Left cardiac atrium (tissue), 4 donors: ENCODE results near the gene ELP4. TPM values are rescaled to one million over a fixed set of nuclear protein-coding genes. Genes with fewer than 3 reads are reported as not detected.
A peak's percentile ranks its signal among the peaks of the same experiment; 100 is the strongest.

ENCODE experiments used
- ATAC-seq, 2 donors: fragments of 200-7000 bp; cut with Tn5 transposase; one replicate each; pipeline ENCODE4 v1.9.1; 2020; ENCODE audit warnings: mild to moderate bottlenecking in 2 of 2, moderate library complexity in 2 of 2
- DNase-seq: peaks from one replicate; pipeline ENCODE4 v3.0.0-alpha.2; 2020
- intact Hi-C, 2 donors: fragments of 100-400 bp; cut with DNase I; formaldehyde crosslinking; loops; one replicate each; pipeline versions ENCODE4 v1.14.1 to v1.15.1; 2022 to 2023
- total RNA-seq, 2 donors: library from RNA; stranded (reverse); fragmentation: NEBNext Ultra II Directional; extraction: Animal tissue kit (Norgen Biotek cat#: 25700); gene quantifications; one replicate each; pipeline ENCODE4 v1.2.1, GENCODE V29; 2021
- donor health status: DM: no; HTN: yes; CAD: no.
- donor health status: DM: no; HTN: yes; CAD: no; lungs with severe emphysema.
- donor health status: DM: yes; HTN: yes; CAD: no.
- donor health status: Dilated cardiomyopathy.

ELP4 gene
- total RNA-seq, 2 donors from 2014 or later, result 12.6 to 15.3 TPM

DNA sequence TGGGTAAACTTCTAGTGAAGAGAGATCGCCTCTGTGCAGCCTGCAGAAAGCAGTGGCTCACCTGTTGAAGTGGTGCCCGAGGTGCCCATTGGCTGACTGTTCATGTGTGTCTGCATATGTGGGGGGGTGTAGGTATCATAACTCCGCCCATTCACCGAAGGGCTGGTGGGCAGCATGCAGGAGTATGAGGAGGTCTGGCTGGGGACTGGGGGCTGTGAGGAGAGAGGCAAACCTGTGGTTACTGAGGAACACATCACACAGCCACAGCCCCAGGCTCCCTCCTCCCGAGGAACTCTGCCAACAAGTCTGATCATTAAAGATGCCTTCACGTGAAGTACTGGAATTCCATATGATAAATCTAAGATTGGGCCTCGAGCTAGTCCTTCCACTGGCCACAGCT, 281.1 kb downstream of the ELP4 start:
- no peak for ATAC-seq
- no peak for DNase-seq
- intact Hi-C loops, result no loop called here

DNA sequence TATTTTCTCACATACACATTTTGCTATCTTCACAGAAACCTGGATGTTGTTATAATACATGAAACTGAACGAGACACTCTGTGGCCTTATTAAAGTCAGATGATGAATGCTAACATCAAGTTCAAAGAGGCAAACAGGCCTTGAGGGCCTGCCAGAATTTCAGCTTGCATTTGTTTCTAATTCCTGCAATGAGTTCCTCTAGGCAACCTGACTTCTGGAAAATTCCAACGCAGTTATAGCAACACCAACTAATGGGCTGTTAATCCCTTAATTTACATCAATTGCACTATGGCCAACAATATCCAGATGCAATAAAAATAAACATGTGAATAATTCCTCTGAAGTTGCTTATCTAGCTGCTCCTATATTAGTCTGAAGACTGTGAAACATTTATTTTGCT, 282.5 kb downstream of the ELP4 start:
- ATAC-seq, result no peak
- no peak for DNase-seq
- intact Hi-C loops, result no loop called here

DNA sequence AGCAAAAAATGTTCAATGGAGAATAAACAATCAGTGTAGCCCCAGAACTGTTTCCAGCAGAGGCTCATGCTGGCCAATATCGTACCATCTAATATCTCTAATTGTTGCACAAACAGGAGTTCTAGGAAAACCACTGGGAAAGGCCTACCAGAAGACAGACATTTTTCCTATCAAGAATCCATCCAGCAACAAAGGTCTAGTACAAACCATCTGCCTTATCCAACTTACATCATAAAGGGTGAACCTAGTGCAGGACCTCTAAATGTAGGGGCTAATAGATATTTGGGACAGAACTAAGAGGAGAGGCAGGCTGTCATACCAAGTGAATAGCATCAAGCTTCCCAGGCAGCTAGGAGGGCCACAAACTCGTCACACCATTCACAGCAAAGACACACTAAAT, 282.9 kb downstream of the ELP4 start:
- intact Hi-C loops, result no loop called here
- DNase-seq (no peak), ATAC-seq (no peak)

DNA sequence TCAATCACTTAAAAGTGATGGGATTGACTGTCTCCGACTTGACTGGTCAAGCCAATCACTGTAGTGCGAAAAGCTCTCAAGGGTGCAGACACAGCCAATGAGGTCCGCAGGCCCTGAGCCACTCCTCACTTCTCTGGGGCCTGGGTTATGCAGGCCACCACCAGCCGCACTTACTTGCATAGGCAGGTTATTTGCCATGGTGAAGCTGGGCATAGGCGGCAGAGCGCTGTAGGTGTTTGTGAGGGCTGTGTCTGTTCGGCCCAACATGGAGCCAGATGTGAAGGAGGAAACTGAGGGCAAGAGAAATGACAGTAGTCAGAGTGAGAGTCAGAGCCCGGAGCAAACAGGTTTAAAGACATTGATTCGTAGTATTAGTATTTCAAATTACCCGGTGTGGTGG, 283.7 kb downstream of the ELP4 start:
- intact Hi-C loops, result no loop called here
- ATAC-seq (no peak), DNase-seq (no peak)

- no peak for DNase-seq
- intact Hi-C loops, result no loop called here
- no peak for ATAC-seq
Observed at GRCh38 chr11:31794548-31794947, 285.0 kb downstream of the ELP4 start.

GRCh38 chr11:31795706-31796498, 286.3 kb downstream of the ELP4 start:
- ATAC-seq, result no peak
- no peak for DNase-seq
- intact Hi-C loops, result no loop called here

DNA sequence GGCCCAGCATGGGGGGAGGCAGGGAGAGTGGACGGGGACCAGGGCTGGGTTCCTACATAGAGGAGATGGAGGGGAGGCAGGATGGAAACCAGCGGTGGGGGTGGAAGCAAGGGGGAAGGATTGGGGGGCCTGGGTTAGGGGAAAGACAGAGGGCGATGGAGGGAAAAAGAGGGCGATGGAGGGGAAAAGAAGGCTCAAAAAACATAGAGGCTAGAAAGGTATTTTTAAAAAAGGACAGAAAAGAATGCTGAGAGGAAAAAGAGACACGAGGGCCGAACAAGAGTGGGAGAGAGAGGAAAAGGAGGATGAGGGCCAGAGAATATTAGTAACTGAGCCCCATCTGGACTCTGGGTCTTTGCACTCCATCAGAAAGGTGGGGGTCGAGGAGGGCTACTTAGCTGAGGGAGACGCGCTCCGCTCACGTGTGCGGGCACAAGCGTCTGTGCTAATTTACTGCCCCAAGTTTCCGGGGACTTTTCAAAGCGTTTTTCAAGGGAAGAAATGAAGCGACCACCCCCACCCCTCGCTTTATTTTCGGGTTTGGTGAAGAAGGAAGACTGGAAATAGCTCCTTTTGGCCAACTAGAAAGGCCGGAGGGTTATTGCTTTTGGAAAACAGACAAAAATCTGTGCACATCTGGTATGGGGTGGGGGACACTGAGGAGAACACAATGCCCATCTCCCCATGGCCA, 287.1 kb downstream of the ELP4 start:
- DNase-seq, result no peak
- no peak for ATAC-seq
- intact Hi-C loops, result no loop called here

DNA sequence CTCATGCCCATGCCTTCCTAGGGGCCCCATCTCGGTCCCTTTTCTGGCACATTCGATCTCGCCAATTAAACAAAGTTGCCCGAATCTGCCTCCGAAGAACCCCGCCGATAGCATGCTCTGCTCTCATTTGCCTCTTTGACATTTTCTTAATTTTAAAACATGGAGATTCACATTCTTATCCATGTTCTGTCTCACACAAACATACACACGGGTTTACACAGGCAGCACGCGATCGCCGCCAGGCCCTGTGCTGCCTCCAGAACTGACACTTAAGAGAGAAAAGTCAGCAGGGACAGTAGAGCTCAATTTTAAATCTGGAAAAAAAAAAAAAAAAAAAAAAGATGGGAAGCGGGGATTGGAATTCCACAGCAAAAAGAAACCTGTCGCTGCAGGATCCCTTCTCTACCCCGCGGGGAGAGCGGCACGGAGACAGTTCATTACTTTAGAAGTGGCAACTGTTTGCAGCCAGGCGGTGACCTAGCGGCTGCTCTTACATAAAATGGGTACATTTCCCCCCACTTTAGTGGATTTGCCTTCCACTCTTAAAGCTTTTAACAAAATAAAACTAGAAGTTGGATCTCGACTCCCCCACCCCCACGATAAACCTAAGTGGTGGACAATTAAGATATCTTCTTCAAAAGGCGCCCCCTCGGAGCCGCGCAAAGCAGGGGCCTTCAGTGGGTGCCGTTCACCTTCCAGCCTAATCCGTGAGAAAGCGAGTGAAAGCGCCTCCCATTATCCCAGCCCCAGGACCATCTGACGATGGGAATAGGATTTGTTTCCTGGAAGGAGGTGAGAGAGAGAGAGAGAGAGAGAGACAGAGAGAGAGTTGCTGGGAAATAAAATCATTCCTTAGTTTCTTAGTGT, 287.9 kb downstream of the ELP4 start:
- ATAC-seq, result no peak
- intact Hi-C loops, result no loop called here
- no peak for DNase-seq

DNA sequence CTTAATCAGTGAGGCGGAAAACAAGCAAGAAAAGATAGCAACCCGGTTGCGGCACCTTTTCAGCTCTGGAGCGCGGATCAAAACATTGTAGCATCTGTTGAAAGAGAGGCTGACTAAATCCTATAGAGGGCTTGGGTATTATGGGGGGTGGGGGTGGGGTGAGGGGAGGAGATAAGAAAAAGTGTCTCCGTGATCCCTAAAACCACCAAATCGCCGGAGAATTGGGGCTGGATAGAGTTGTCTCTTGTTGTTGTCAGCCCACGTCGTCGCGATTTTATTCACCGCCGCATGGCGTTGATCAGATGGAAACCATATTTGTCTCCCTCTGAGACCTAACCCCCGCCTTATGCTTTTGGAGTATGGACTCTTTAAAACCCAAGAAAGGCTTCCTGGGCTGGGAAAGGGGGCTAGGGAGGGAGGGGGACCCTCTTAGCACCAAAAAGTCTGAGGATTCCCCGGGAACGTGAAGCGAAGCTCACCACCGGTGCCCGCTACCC, 288.5 kb downstream of the ELP4 start:
- no peak for DNase-seq
- intact Hi-C loops, result no loop called here
- no peak for ATAC-seq

- peak in 1 of 2 donors; percentile 35 for ATAC-seq
- DNase-seq, result no peak
- intact Hi-C loops, result no loop called here
Observed at GRCh38 chr11:31798554-31799434, 289.2 kb downstream of the ELP4 start.

- intact Hi-C loops, result no loop called here
- ATAC-seq (no peak), DNase-seq (no peak)
Observed at GRCh38 chr11:31799435-31800397, 290.1 kb downstream of the ELP4 start.

DNA sequence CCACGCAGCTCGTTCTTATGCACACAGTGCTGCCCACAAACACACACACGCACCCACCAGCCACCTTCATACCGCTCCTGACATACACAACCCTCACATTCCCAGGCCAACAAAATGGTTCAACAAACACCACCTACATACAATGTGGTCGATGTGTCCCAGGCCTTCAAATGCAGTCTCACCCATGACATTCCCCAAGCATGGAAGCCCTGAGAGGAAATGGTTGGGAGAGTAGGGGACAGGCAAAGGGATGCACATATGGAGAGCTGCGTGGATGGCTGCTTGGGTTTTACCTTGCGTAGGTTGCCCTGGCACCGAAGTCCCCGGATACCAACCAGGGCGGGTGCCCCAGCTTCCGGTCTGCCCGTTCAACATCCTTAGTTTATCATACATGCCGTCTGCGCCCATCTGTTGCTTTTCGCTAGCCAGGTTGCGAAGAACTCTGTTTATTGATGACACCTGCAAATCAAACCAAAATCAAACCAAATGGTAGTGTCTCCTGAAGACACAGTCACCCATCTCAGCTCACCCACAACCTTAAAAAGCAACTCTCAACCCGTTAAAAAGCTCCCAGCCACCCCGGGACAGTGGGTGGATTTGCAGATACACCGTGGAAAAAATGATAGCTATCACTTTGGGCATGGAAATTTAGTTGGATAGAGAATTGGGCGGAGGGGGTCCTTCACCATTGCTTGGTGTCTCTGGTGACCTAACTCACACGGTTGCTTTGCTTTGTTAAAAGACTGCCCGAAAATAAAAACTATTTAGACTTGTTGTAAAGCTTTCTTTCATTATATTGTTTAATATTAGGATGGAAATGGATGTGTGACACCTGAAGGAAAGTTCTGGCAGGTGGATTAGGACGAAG, 291.1 kb downstream of the ELP4 start:
- intact Hi-C loops, result no loop called here
- DNase-seq, result no peak

DNA sequence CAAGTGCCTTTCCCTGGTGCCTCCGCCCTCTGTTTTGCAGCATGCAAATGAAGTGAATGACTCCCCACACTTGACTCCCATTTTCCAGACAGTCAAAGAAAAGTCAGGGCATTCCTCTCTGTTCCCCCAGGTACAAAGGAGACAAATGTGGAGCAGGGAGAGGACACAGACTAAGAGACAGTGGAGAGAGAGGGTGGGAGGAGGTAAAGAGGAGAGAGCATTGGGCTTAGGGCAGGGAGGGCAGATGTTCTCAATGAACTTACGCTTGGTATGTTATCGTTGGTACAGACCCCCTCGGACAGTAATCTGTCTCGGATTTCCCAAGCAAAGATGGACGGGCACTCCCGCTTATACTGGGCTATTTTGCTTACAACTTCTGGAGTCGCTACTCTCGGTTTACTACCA, 291.7 kb downstream of the ELP4 start:
- ATAC-seq (no peak), DNase-seq (no peak)
- intact Hi-C loops, result no loop called here

More for the DNA sequence above, 291.1 kb downstream of the ELP4 start:
- ATAC-seq, result no peak

DNA sequence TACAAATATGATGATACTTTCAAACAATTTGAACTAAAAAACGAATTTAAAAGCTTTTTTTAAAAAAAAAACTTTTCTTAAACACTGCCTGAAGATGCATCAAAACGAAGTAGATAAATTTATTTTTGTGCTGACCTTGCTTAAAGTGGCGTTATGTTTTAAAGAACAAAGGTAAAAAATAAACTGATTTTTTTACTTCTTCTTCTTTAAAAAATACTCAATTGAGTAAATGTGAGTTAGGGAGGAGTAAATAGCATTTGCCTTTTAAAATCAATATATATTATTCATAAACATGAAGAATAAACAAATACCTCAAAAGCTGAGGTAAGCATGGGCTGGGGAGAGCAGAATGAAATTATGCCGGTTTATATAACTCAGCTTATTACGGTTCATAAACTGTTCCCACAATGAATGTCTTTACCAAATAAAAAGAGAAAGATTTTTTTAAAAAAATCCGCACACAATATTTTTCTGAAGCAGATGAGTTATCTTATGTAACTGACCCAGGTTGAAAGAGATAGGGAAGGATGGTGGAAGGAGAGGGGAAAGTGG, 292.5 kb downstream of the ELP4 start:
- ATAC-seq (no peak), DNase-seq (no peak)
- intact Hi-C loops, result no loop called here

DNA sequence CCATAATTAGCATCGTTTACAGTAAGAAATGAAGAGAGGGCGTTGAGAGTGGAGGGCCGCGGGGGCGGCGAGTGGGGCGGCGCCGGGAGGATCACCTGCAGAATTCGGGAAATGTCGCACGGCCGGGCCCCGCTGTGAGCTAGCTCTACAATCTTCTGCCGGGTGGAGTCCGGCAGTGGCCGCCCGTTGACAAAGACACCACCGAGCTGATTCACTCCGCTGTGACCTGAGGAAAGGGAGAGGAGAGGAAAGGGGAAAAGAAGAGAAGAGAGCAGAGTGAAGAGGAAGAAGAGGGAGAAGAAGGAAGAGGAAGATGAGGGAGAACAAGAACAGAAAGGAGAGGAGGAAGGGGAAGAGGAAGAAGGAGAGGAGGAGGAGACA, 293.0 kb downstream of the ELP4 start:
- no peak for ATAC-seq
- intact Hi-C loops, result no loop called here
- DNase-seq, result no peak

- DNase-seq, result no peak
- intact Hi-C loops, result no loop called here
- ATAC-seq, result no peak
Observed at GRCh38 chr11:31802990-31803812, 293.6 kb downstream of the ELP4 start.
